Measurements from ENCODE around the gene HMGA1. TPM values are rescaled to one million over a fixed set of nuclear protein-coding genes. Genes with fewer than 3 reads are reported as not detected.

HMGA1 gene
- total and polyA plus RNA-seq, 2 of the 13 experiments (the other 11 are each of a cell fraction or from before 2014, with no cell fraction given): 117 to 145 TPM

DNA sequence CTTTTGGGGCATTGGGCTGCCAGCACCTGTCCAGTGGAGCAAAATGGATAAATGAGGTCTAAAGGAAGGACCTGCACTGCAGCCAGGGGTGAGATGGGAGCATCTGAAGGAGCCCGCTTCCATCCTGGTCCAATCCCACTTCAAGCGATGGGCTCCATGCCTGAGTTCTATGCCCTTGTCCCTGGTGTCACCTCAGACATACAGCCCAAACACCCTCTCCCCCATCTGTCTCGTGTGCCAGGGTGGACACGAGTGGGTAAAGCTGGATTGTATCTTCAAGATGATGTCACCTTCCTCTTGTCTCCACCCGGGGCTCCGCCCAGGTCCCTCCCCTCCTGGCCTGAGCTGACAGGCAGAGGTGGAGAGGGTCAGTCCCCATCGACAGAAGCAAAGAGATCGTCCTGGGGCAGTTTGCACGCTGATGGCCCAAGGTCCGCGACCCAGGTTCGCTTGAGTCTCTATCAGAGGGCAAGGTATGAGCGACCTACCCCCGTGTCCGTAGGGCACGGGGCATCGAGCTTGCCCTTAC lies 11.6 kb downstream of the HMGA1 start (continued):
- TF ChIP-seq, protein P1, sequence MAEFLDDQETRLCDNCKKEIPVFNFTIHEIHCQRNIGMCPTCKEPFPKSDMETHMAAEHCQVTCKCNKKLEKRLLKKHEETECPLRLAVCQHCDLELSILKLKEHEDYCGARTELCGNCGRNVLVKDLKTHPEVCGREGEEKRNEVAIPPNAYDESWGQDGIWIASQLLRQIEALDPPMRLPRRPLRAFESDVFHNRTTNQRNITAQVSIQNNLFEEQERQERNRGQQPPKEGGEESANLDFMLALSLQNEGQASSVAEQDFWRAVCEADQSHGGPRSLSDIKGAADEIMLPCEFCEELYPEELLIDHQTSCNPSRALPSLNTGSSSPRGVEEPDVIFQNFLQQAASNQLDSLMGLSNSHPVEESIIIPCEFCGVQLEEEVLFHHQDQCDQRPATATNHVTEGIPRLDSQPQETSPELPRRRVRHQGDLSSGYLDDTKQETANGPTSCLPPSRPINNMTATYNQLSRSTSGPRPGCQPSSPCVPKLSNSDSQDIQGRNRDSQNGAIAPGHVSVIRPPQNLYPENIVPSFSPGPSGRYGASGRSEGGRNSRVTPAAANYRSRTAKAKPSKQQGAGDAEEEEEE (CRISPR knock-in tag; IDR thresholded peaks at IDR 0.05; ENCODE audit: borderline replicate concordance): no peak
- no peak for TF ChIP-seq ZNF782 (CRISPR knock-in tag; IDR thresholded peaks at IDR 0.05; ENCODE audit: borderline replicate concordance)
- TF ChIP-seq, protein P2, sequence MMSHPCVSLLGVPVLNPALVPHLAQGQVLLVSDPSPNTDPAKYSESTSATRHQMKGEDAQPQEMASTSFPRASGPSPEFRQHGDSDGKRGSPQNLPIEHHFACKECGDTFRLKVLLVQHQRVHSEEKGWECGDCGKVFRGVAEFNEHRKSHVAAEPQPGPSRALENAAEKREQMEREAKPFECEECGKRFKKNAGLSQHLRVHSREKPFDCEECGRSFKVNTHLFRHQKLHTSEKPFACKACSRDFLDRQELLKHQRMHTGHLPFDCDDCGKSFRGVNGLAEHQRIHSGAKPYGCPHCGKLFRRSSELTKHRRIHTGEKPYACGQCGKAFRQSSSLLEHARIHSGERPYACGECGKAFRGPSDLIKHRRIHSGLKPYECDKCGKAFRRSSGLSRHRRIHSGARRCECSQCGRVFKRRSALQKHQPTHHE (CRISPR knock-in tag; IDR thresholded peaks at IDR 0.05; ENCODE audit: borderline replicate concordance): no peak
- no peak for TF ChIP-seq PTBP1 (IDR thresholded peaks at IDR 0.05; ENCODE audit: low read depth, low read length, poor library complexity, severe bottlenecking)
- TF ChIP-seq, protein P3, sequence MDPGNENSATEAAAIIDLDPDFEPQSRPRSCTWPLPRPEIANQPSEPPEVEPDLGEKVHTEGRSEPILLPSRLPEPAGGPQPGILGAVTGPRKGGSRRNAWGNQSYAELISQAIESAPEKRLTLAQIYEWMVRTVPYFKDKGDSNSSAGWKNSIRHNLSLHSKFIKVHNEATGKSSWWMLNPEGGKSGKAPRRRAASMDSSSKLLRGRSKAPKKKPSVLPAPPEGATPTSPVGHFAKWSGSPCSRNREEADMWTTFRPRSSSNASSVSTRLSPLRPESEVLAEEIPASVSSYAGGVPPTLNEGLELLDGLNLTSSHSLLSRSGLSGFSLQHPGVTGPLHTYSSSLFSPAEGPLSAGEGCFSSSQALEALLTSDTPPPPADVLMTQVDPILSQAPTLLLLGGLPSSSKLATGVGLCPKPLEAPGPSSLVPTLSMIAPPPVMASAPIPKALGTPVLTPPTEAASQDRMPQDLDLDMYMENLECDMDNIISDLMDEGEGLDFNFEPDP (CRISPR knock-in tag; conservative IDR thresholded peaks at IDR 0.05): no peak
- TF ChIP-seq ZFP36L1 (CRISPR knock-in tag; IDR thresholded peaks at IDR 0.05): no peak
- no peak for TF ChIP-seq NFKBIZ (CRISPR knock-in tag; IDR thresholded peaks at IDR 0.05)
- 0 out of 2 replicates have a peak, but pooled peaks have one; percentile 31 for TF ChIP-seq ZNF292 (CRISPR knock-in tag; IDR thresholded peaks at IDR 0.05; ENCODE audit: borderline replicate concordance, low read depth)
- TF ChIP-seq, protein P4, sequence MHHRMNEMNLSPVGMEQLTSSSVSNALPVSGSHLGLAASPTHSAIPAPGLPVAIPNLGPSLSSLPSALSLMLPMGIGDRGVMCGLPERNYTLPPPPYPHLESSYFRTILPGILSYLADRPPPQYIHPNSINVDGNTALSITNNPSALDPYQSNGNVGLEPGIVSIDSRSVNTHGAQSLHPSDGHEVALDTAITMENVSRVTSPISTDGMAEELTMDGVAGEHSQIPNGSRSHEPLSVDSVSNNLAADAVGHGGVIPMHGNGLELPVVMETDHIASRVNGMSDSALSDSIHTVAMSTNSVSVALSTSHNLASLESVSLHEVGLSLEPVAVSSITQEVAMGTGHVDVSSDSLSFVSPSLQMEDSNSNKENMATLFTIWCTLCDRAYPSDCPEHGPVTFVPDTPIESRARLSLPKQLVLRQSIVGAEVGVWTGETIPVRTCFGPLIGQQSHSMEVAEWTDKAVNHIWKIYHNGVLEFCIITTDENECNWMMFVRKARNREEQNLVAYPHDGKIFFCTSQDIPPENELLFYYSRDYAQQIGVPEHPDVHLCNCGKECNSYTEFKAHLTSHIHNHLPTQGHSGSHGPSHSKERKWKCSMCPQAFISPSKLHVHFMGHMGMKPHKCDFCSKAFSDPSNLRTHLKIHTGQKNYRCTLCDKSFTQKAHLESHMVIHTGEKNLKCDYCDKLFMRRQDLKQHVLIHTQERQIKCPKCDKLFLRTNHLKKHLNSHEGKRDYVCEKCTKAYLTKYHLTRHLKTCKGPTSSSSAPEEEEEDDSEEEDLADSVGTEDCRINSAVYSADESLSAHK (CRISPR knock-in tag; IDR thresholded peaks at IDR 0.05; ENCODE audit: borderline replicate concordance): 0 out of 2 replicates have a peak, but pooled peaks have one; percentile 24
- TF ChIP-seq MED1 (CRISPR knock-in tag; IDR thresholded peaks at IDR 0.05): no peak
- TF ChIP-seq, protein P5, sequence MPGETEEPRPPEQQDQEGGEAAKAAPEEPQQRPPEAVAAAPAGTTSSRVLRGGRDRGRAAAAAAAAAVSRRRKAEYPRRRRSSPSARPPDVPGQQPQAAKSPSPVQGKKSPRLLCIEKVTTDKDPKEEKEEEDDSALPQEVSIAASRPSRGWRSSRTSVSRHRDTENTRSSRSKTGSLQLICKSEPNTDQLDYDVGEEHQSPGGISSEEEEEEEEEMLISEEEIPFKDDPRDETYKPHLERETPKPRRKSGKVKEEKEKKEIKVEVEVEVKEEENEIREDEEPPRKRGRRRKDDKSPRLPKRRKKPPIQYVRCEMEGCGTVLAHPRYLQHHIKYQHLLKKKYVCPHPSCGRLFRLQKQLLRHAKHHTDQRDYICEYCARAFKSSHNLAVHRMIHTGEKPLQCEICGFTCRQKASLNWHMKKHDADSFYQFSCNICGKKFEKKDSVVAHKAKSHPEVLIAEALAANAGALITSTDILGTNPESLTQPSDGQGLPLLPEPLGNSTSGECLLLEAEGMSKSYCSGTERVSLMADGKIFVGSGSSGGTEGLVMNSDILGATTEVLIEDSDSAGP (CRISPR knock-in tag; IDR thresholded peaks at IDR 0.05; ENCODE audit: borderline replicate concordance): no peak
- TF ChIP-seq ZNF138 (CRISPR knock-in tag; IDR thresholded peaks at IDR 0.05; ENCODE audit: low read depth): no peak
- TF ChIP-seq ZFAT (CRISPR knock-in tag; conservative IDR thresholded peaks at IDR 0.05): no peak
- TF ChIP-seq TBX3 (IDR thresholded peaks at IDR 0.05; ENCODE audit: borderline replicate concordance): no peak
- no peak for TF ChIP-seq ZFP36L2 (CRISPR knock-in tag; IDR thresholded peaks at IDR 0.05)
- TF ChIP-seq REXO4 (CRISPR knock-in tag; IDR thresholded peaks at IDR 0.05; ENCODE audit: borderline replicate concordance): no peak
- TF ChIP-seq ARID2 (CRISPR knock-in tag; IDR thresholded peaks at IDR 0.05; ENCODE audit: borderline replicate concordance): no peak
- no peak for TF ChIP-seq BORCS8-MEF2B (CRISPR knock-in tag; IDR thresholded peaks at IDR 0.05)
- no peak for TF ChIP-seq ONECUT2 (CRISPR knock-in tag; IDR thresholded peaks at IDR 0.05)
- TF ChIP-seq GPN1 (CRISPR knock-in tag; IDR thresholded peaks at IDR 0.05; ENCODE audit: borderline replicate concordance): no peak

All from HepG2 (cell line).